ENCODE data around the gene SGPL1. TPM values are rescaled to one million over a fixed set of nuclear protein-coding genes. Genes with fewer than 3 reads are reported as not detected.
"Not testable (repeated sequence)": the region's sequence is repeated elsewhere in the genome, so short reads cannot be mapped to it uniquely, and the experiment has no call there.

Gene SGPL1
- 26.3 and 117 TPM in 2 replicates for total RNA-seq (ENCODE audit: low replicate concordance)

DNA sequence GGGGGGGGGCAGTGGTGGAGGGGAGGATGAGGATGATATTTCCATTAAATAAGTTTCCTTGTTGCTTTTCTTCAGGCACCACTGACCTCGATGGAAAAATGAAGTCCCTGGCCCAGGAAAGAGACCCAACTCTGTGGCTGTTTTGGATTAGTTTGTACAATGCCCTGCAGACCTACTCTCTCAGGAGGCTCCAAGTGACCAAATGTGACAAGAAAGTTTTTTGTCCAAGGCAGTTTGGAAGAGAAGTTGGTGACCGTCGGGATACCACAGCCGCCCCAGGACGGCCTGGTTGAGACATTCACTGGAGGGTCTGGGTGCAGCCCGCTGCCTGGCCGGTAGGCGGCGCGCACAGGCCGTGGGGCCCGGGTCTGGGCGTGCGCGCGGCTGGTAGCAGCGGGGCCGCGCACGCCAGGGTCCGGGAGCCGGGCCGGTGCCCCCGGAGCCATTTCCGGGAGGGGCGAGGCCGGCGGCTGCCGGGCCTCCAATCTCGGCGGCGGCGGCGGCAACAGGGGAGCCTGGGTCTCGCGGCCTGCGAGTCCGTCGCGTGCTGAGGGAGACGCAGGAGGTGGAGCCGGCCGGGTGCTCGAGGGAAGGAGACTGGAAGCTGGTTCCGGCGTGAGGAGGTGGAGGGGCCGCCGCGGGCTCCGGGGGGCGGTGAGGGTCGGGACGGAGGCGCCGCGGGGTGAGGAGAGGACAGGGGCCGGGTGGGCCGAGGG is at the start of gene SGPL1:
SGPL1 (plus strand) TSS at position 445 of the 716 bp plus-strand sequence. CDS start 906 bp downstream, outside the sequence.
- peak; percentile 73 for DNase-seq (ENCODE audit: low read depth)
- H3K4me3 ChIP-seq (ENCODE audit: low read depth, low read length) = peak within 1 kb of the TSS; percentile 68
- peak; percentile 82 for TF ChIP-seq CTCF (IDR thresholded peaks at IDR 0.05; ENCODE audit: insufficient read depth, low read length)

DNA sequence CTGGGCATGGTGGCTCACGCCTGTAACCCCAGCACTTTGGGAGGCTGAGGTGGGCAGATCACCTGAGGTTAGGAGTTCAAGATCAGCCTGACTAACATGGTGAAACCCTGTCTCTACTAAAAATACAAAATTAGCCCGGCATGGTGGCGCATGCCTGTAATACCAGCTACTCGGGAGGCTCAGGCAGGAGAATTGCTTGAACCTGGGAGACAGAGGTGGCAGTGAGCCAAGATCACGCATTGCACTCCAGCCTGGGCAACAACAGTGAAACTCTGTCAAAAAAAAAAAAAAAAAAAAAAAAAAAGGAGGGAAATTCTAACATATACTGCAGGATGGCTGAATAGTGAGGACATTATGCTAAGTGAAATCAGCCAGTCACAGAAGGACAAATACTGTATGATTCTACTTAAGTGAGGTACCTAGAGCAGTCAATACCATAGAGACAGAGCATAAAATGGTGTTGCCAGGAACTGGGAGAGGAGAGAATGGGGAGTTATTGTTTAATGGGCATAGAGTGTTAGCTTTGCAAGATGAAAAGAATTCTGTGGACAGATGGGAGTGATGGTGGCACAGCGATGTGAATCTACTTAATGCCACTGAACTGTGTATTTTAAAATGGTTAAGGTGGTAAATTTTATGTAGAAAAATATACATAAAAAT is 47.6 kb upstream of the SGPL1 start:
- not testable (repeated sequence) for DNase-seq (ENCODE audit: low read depth); H3K4me3 ChIP-seq (ENCODE audit: low read depth, low read length)

GRCh38 chr10:70769121-70769520 is 46.6 kb upstream of the SGPL1 start:
- no peak for DNase-seq (ENCODE audit: low read depth)
- no peak overlapping the region for H3K4me3 ChIP-seq (ENCODE audit: low read depth, low read length)

DNA sequence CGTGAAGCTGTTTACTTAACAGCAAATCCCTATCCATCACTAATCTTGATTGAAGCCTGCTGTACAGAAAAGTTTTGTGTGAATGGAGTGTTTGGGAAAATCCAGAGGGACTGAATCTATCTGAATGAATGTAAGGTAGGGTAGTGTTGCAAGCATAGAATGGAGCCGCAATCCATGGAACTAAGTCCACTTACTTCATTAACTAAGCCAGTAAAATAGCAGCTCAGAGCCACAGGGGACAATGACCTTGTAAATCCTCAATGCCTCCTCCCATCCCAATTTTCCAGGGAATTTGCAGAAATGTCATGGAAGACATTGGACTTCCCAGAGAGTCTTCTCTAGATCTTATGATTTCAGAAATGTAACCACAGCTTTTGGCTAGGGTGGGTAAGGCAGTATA is 45.7 kb upstream of the SGPL1 start:
- H3K4me3 ChIP-seq (ENCODE audit: low read depth, low read length) = no peak overlapping the region
- DNase-seq (ENCODE audit: low read depth) = no peak
- TF ChIP-seq CTCF (IDR thresholded peaks at IDR 0.05; ENCODE audit: insufficient read depth, low read length) = no peak

More at GRCh38 chr10:70769121-70769520, 46.6 kb upstream of the SGPL1 start:
- TF ChIP-seq CTCF (IDR thresholded peaks at IDR 0.05; ENCODE audit: insufficient read depth, low read length) = no peak

DNA sequence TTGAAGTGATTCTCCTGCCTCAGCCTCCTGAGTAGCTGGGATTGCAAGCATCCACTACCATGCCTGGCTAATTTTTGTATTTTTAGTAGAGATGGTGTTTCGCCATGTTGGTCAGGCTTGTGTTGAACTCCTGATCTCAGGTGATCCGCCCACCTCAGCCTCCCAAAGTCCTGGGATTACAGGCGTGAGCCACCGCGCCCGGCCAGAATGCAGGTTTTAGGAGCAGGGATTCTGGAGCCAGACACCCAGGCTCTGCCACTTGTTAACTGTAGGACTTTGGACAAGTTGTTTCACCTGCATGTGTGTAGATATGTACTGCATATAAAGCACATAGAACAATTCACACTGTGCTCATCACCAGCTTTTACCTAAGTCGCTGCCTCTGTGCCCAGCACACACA is 45.2 kb upstream of the SGPL1 start:
- H3K4me3 ChIP-seq (ENCODE audit: low read depth, low read length); DNase-seq (ENCODE audit: low read depth): not testable (repeated sequence)

- TF ChIP-seq CTCF (IDR thresholded peaks at IDR 0.05; ENCODE audit: insufficient read depth, low read length) = no peak
- no peak for DNase-seq (ENCODE audit: low read depth)
- no peak overlapping the region for H3K4me3 ChIP-seq (ENCODE audit: low read depth, low read length)
Observed at GRCh38 chr10:70771311-70772194, 44.2 kb upstream of the SGPL1 start.

DNA sequence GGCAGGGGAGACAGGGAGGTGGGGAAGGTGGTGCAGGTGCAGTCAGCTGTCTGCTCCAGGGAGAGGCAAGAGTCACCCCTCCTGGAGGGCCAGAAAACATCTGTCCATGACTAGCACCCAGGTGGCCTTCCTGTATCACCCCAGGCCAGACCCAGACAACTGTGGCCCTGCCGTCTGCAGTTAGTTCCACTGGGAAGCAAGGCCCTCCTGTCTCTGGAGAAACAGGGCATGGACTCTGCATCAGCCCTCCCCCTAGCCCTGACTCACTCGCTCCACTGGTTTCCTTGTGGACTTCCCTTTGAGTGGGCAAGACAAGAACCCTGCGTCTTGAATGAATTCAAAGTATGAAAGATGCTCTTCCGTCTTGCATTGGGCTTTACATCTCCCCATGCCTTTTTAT is 43.1 kb upstream of the SGPL1 start:
- TF ChIP-seq CTCF (IDR thresholded peaks at IDR 0.05; ENCODE audit: insufficient read depth, low read length) = no peak
- no peak overlapping the region for H3K4me3 ChIP-seq (ENCODE audit: low read depth, low read length)
- no peak for DNase-seq (ENCODE audit: low read depth)
